ENCODE measurements around the gene ENTREP3. TPM values are rescaled to one million over a fixed set of nuclear protein-coding genes. Genes with fewer than 3 reads are reported as not detected.

ENTREP3 gene
- total RNA-seq, 1 donor from 2014 or later: 22.9 TPM

GRCh38 chr1:155268630-155269029 lies 13.3 kb upstream of the ENTREP3 start:
- intact Hi-C loops (cut with DNase I): no loop called here
- H3K4me1 ChIP-seq: peaks cover 18% of the 10 kb centered on the region
- ATAC-seq (no peak), DNase-seq (no peak)
- no peak overlapping the region for H3K27ac ChIP-seq
- no peaks in the 10 kb centered on the region for H3K27me3 ChIP-seq (ENCODE audit: low read depth)
- peaks cover 83% of the 10 kb centered on the region for H3K36me3 ChIP-seq
- no peak for TF ChIP-seq CTCF (IDR thresholded peaks at IDR 0.05)
- H3K9me3 ChIP-seq: no peaks in the 10 kb centered on the region
- H3K4me3 ChIP-seq: no peak overlapping the region

GRCh38 chr1:155267373-155267772 lies 12.1 kb upstream of the ENTREP3 start:
- intact Hi-C loops (cut with DNase I): no loop called here
- no peak for ATAC-seq
- H3K27ac ChIP-seq: no peak overlapping the region

GRCh38 chr1:155266553-155266952 lies 11.3 kb upstream of the ENTREP3 start:
- intact Hi-C loops (cut with DNase I): no loop called here

More at GRCh38 chr1:155267373-155267772, 12.1 kb upstream of the ENTREP3 start:
- no peak for DNase-seq
- Histone ChIP-seq H3K4me1 (peaks cover 22% of the 10 kb centered on the region), H3K9me3 (no peaks in the 10 kb centered on the region), H3K27me3 (ENCODE audit: low read depth) (no peaks in the 10 kb centered on the region), H3K4me3 (no peak overlapping the region), H3K36me3 (peaks cover 92% of the 10 kb centered on the region)
- no peak for TF ChIP-seq CTCF (IDR thresholded peaks at IDR 0.05)

GRCh38 chr1:155263067-155263466 lies 7.8 kb upstream of the ENTREP3 start:
- Histone ChIP-seq H3K36me3 (peaks cover 76% of the 10 kb centered on the region), H3K4me1 (peaks cover 23% of the 10 kb centered on the region), H3K9me3 (no peaks in the 10 kb centered on the region), H3K4me3 (peak overlapping the region; percentile 98), H3K27ac (peak overlapping the region; percentile 87), H3K27me3 (ENCODE audit: low read depth) (no peaks in the 10 kb centered on the region)
- TF ChIP-seq CTCF (IDR thresholded peaks at IDR 0.05): no peak
- no peak for ATAC-seq
- no peak for DNase-seq
- intact Hi-C loops (cut with DNase I): no loop called here

More at GRCh38 chr1:155266553-155266952, 11.3 kb upstream of the ENTREP3 start:
- Histone ChIP-seq H3K4me3 (no peak overlapping the region), H3K4me1 (peaks cover 17% of the 10 kb centered on the region), H3K36me3 (peaks cover 88% of the 10 kb centered on the region), H3K9me3 (no peaks in the 10 kb centered on the region), H3K27ac (no peak overlapping the region), H3K27me3 (ENCODE audit: low read depth) (no peaks in the 10 kb centered on the region)
- no peak for TF ChIP-seq CTCF (IDR thresholded peaks at IDR 0.05)
- no peak for ATAC-seq
- DNase-seq: no peak

GRCh38 chr1:155261852-155262673 lies 6.8 kb upstream of the ENTREP3 start, which contains the start of gene SCAMP3:
TSS of gene SCAMP3 (minus strand) at chr1:155262360. CDS start at chr1:155262151, 209 bp downstream.
- peak within 1 kb of the TSS; percentile 98 for H3K4me3 ChIP-seq
- DNase-seq: peak; percentile 96
- H3K27me3 ChIP-seq (ENCODE audit: low read depth): no peaks in the 10 kb centered on the region
- no peaks in the 10 kb centered on the region for H3K9me3 ChIP-seq
- H3K27ac ChIP-seq: peak within 1 kb of the TSS; percentile 87
- intact Hi-C loops (cut with DNase I): no loop called here
- peak; percentile 98 to 99 for ATAC-seq
- no peak for TF ChIP-seq CTCF (IDR thresholded peaks at IDR 0.05)
- H3K4me1 ChIP-seq: peaks cover 23% of the 10 kb centered on the region
- peaks cover 74% of the 10 kb centered on the region for H3K36me3 ChIP-seq
